ENCODE measurements around the gene TMEM270. TPM values are rescaled to one million over a fixed set of nuclear protein-coding genes. Genes with fewer than 3 reads are reported as not detected.

TMEM270 gene
- total and polyA plus RNA-seq, 2 of the 4 experiments (the other 2 are of a cell fraction), result 0.17 TPM; not detected in 1

DNA sequence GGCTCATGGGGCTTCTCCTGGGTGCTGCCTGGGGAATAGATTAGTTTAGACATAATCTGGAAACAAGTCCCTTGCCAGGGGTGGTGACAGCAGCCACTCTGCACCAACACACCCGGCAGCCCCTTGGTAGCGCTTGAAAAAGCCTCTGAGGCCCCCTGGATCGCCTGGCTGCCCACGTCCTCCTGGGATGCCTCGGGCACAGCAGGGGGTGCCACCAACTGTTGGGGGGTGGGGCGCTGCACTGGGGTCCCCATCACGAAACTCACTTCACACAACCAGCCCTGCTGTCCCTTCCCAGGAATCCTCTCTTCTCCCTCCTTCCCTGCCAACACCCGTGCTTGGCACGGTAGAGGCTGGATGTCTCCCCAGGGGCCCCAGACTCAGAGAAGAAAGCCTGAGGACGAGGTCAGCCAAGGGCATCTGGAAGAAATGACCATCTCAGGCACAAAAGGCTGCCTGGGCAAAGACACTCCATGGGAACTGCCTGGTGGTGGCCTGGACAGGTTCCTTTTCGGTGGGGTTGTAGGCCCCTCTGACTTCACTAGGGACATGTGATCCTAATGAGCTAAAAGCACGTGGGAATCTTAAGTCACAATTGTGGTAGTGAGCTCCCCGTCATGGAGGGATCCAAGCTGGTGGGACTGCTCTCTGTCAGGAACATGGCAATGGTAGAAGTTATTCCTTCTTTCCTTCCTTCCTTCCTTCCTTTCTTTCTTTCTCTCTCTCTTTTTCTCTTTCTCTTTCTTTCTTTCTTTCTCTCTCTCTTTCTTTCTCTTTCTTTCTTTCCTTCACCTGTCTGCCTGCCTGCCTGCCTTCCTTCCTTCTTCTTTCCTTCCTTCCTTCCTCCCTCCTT is 11.3 kb downstream of the TMEM270 start:
- H2BK15ac ChIP-seq (ENCODE audit: low read depth, low read length), result peak overlapping the region; percentile 91; the same call in 1 of the 3 replicates
- DNase-seq, result no peak
- CTCF ChIA-PET, result no interaction called here
- H3K56ac ChIP-seq (ENCODE audit: extremely low read depth, insufficient read depth, low read length), result no peak overlapping the region
- no peak overlapping the region for H3K4me3 ChIP-seq (ENCODE audit: insufficient read depth, low read depth, low read length)
- H3K4ac ChIP-seq (ENCODE audit: low read depth, low read length), result peak overlapping the region; percentile 64
- H2AK9ac ChIP-seq (replicated peaks; ENCODE audit: low read depth, low read length, poor library complexity), result peak overlapping the region; percentile 71
- H2BK5ac ChIP-seq (ENCODE audit: low read depth, low read length, poor library complexity, severe bottlenecking), result no peak overlapping the region
- peak overlapping the region; percentile 21 for H2AFZ ChIP-seq (replicated peaks; ENCODE audit: low read length, poor library complexity)
- ATAC-seq (ENCODE audit: low read depth), result no peak
- no peak overlapping the region for H3K4me2 ChIP-seq (ENCODE audit: low read depth, low read length)
- no peak overlapping the region; a peak in 1 of 4 replicates for H4K8ac ChIP-seq (ENCODE audit: low read depth in 2 of 2, low read length in 2 of 2)
- H2BK20ac ChIP-seq (ENCODE audit: low read depth, low read length), result peak overlapping the region; percentile 36; the same call in 1 of the 2 replicates
- H3K9me3 ChIP-seq (ENCODE audit: control insufficient read depth, insufficient read depth, low read length), result no peaks in the 10 kb centered on the region
- peaks cover 0 to 3% of the 10 kb centered on the region in 2 experiments; a peak in 1 of 4 replicates for H3K79me1 ChIP-seq (ENCODE audit: low read depth in 1 of 2, low read length in 2 of 2)
- in situ Hi-C loops (cut with MboI; ENCODE audit: low sequenced_read_pairs), result loop anchor here (5.0 kb wide), 1 partner anchor 150 kb away; no protein-coding TSS in a partner anchor
- TF ChIP-seq NFE2L2 (IDR thresholded peaks at IDR 0.05; ENCODE audit: low read depth, low read length) (no peak), CEBPB (IDR thresholded peaks at IDR 0.05; ENCODE audit: low read depth, low read length) (no peak), CHD1 (IDR thresholded peaks at IDR 0.05; ENCODE audit: low read depth, low read length) (no peak), RAD21 (IDR thresholded peaks at IDR 0.05; ENCODE audit: low read length) (no peak), MXI1 (IDR thresholded peaks at IDR 0.05; ENCODE audit: borderline replicate concordance, low read depth, low read length) (no peak), RFX5 (IDR thresholded peaks at IDR 0.05; ENCODE audit: low read depth, low read length) (no peak), MAZ (IDR thresholded peaks at IDR 0.05; ENCODE audit: borderline replicate concordance, low read depth, low read length) (no peak), RCOR1 (IDR thresholded peaks at IDR 0.05; ENCODE audit: insufficient replicate concordance, low read length) (no peak), BHLHE40 (IDR thresholded peaks at IDR 0.05; ENCODE audit: low read depth, low read length) (no peak), SMC3 (IDR thresholded peaks at IDR 0.05; ENCODE audit: low read depth, low read length) (no peak), FOS (IDR thresholded peaks at IDR 0.05; ENCODE audit: low read depth, low read length) (no peak), POLR2A (IDR thresholded peaks at IDR 0.05; ENCODE audit: low read depth, low read length) (no peak)
- TF ChIP-seq, protein P1, sequence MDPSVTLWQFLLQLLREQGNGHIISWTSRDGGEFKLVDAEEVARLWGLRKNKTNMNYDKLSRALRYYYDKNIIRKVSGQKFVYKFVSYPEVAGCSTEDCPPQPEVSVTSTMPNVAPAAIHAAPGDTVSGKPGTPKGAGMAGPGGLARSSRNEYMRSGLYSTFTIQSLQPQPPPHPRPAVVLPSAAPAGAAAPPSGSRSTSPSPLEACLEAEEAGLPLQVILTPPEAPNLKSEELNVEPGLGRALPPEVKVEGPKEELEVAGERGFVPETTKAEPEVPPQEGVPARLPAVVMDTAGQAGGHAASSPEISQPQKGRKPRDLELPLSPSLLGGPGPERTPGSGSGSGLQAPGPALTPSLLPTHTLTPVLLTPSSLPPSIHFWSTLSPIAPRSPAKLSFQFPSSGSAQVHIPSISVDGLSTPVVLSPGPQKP (IDR thresholded peaks at IDR 0.05; ENCODE audit: borderline replicate concordance, low read depth, low read length), result no peak
- TF ChIP-seq, protein P2, sequence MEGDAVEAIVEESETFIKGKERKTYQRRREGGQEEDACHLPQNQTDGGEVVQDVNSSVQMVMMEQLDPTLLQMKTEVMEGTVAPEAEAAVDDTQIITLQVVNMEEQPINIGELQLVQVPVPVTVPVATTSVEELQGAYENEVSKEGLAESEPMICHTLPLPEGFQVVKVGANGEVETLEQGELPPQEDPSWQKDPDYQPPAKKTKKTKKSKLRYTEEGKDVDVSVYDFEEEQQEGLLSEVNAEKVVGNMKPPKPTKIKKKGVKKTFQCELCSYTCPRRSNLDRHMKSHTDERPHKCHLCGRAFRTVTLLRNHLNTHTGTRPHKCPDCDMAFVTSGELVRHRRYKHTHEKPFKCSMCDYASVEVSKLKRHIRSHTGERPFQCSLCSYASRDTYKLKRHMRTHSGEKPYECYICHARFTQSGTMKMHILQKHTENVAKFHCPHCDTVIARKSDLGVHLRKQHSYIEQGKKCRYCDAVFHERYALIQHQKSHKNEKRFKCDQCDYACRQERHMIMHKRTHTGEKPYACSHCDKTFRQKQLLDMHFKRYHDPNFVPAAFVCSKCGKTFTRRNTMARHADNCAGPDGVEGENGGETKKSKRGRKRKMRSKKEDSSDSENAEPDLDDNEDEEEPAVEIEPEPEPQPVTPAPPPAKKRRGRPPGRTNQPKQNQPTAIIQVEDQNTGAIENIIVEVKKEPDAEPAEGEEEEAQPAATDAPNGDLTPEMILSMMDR (conservative IDR thresholded peaks at IDR 0.05; ENCODE audit: low read depth, low read length), result no peak
- no peak overlapping the region for H3K23ac ChIP-seq (ENCODE audit: low read depth, low read length)
- peak overlapping the region; percentile 7; the same call in 1 of the 2 replicates for H2AK5ac ChIP-seq (ENCODE audit: low read depth, low read length)
- peaks cover 24% of the 10 kb centered on the region for H3K4me1 ChIP-seq (ENCODE audit: control insufficient read depth, insufficient read depth, low read length)
- no TSS peak for BruUV-seq (replicated peaks)
- no peaks in the 10 kb centered on the region; the same call in 1 of the 2 replicates for H3K27me3 ChIP-seq (ENCODE audit: control insufficient read depth, insufficient read depth, low read length)
- H3K36me3 ChIP-seq (ENCODE audit: control insufficient read depth, insufficient read depth, low read length), result no peaks in the 10 kb centered on the region
- intact Hi-C loops (cut with micrococcal nuclease), result no loop called here
- H3K9me1 ChIP-seq (ENCODE audit: insufficient read depth, low read length), result peaks cover 24% of the 10 kb centered on the region
- peak overlapping the region; percentile 46; the same call in 1 of the 2 replicates for H2BK120ac ChIP-seq (ENCODE audit: low read depth, low read length)
- 58% methylated on average over 3 of the region's 13 CpGs; no CpG with 5 or more reads in 1 of the 2 experiments for WGBS, 2 experiments (ENCODE audit: extremely low coverage in 2 of 2, insufficient read length in 1 of 2)
- H4K5ac ChIP-seq (ENCODE audit: low read depth, low read length), result no peak overlapping the region
- H3K9ac ChIP-seq (ENCODE audit: low read depth, low read length), result no peak overlapping the region
- dilution Hi-C loops (cut with HindIII; ENCODE audit: low sequenced_read_pairs, unreplicated experiment), result no loop called here
- no peak overlapping the region for H3K14ac ChIP-seq (replicated peaks; ENCODE audit: low read depth, low read length)
- no peaks in the 10 kb centered on the region for H4K20me1 ChIP-seq (ENCODE audit: insufficient read depth, low read length)
- H4K91ac ChIP-seq (ENCODE audit: insufficient read depth, low read depth, low read length), result peak overlapping the region; percentile 21; the same call in 1 of the 2 replicates
- POLR2A ChIA-PET (ENCODE audit: unreplicated experiment), result no interaction called here
- no peak overlapping the region for H3K18ac ChIP-seq (ENCODE audit: low read depth, low read length)
- no peak overlapping the region for H3K27ac ChIP-seq (ENCODE audit: insufficient read depth, low read length)
